Mucosa of descending colon (tissue), 3 donors: ENCODE measurements around the gene SNX32. TPM values are rescaled to one million over a fixed set of nuclear protein-coding genes. Genes with fewer than 3 reads are reported as not detected.
"Not testable (repeated sequence)": the region's sequence is repeated elsewhere in the genome, so short reads cannot be mapped to it uniquely, and the experiment has no call there.

ENCODE experiments used
- ATAC-seq: fragments of 200-7000 bp; cut with Tn5 transposase; one replicate; pipeline ENCODE4 v1.9.1; 2020; ENCODE audit warnings: mild to moderate bottlenecking, moderate library complexity
- DNase-seq, 3 donors: peaks; one replicate each; pipeline ENCODE4 v3.0.0-alpha.2; 2020
- H3K36me3 ChIP-seq: fragments of 200-600 bp; one replicate; pipeline ENCODE4 v1.8.0; 2021; ENCODE audit warnings: low read depth, mild to moderate bottlenecking
- H3K4me1 ChIP-seq: fragments of 200-600 bp; one replicate; pipeline ENCODE4 v1.8.0; 2021; ENCODE audit warnings: low read depth, mild to moderate bottlenecking
- H3K4me3 ChIP-seq: fragments of 200-600 bp; one replicate; pipeline ENCODE4 v1.8.0; 2021; ENCODE audit warnings: mild to moderate bottlenecking
- H3K9me3 ChIP-seq: fragments of 200-600 bp; one replicate; pipeline ENCODE4 v1.8.0; 2021; ENCODE audit warnings: mild to moderate bottlenecking
- intact Hi-C, 2 donors: fragments of 100-400 bp; cut with DNase I in 1 of 2; cut with micrococcal nuclease in 1 of 2; formaldehyde crosslinking; loops; one replicate each; pipeline versions ENCODE4 v1.11.0 to v1.11.1; 2022; cut with DNase I, micrococcal nuclease
- total RNA-seq, 3 donors: library from RNA; stranded (reverse); fragmentation: NEBNext Ultra II Directional in 2 of 3; extraction: Animal tissue kit (Norgen Biotek cat#: 25700) in 2 of 3; gene quantifications; one replicate each; pipeline versions ENCODE4 v1.2.1 to v1.2.4, GENCODE V29; 2021 to 2023
- TF ChIP-seq, protein P1 (sequence below): fragments of 200-600 bp; IDR thresholded peaks from one replicate; pipeline ENCODE4 v1.8.0; 2022; ENCODE audit warnings: antibody characterized with exemption, mild to moderate bottlenecking
- donor health status: DM: no; HTN: no; CAD: no; lungs with moderate emphysema.
- donor health status: DM: no; HTN: no; CAD: no.
- donor health status: DM: no; HTN: yes; CAD: no.

The SNX32 gene
- total RNA-seq, 3 donors from 2014 or later: 1.1 to 9.4 (median 1.4) TPM

GRCh38 chr11:65847746-65848145 lies 14.0 kb downstream of the SNX32 start:
- Histone ChIP-seq H3K4me3 (no peak overlapping the region), H3K4me1 (peaks cover 16% of the 10 kb centered on the region), H3K9me3 (no peaks in the 10 kb centered on the region), H3K36me3 (no peaks in the 10 kb centered on the region)
- TF ChIP-seq, protein P1, sequence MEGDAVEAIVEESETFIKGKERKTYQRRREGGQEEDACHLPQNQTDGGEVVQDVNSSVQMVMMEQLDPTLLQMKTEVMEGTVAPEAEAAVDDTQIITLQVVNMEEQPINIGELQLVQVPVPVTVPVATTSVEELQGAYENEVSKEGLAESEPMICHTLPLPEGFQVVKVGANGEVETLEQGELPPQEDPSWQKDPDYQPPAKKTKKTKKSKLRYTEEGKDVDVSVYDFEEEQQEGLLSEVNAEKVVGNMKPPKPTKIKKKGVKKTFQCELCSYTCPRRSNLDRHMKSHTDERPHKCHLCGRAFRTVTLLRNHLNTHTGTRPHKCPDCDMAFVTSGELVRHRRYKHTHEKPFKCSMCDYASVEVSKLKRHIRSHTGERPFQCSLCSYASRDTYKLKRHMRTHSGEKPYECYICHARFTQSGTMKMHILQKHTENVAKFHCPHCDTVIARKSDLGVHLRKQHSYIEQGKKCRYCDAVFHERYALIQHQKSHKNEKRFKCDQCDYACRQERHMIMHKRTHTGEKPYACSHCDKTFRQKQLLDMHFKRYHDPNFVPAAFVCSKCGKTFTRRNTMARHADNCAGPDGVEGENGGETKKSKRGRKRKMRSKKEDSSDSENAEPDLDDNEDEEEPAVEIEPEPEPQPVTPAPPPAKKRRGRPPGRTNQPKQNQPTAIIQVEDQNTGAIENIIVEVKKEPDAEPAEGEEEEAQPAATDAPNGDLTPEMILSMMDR: no peak
- DNase-seq (no peak), ATAC-seq (no peak)
- intact Hi-C loops: no loop called here

- H3K4me3 ChIP-seq, intact Hi-C loops, H3K36me3 ChIP-seq, DNase-seq, ATAC-seq, H3K9me3 ChIP-seq: not testable (repeated sequence)
- peaks cover 26% of the 10 kb centered on the region for H3K4me1 ChIP-seq
Measured at GRCh38 chr11:65848693-65849092, 14.9 kb downstream of the SNX32 start.

DNA sequence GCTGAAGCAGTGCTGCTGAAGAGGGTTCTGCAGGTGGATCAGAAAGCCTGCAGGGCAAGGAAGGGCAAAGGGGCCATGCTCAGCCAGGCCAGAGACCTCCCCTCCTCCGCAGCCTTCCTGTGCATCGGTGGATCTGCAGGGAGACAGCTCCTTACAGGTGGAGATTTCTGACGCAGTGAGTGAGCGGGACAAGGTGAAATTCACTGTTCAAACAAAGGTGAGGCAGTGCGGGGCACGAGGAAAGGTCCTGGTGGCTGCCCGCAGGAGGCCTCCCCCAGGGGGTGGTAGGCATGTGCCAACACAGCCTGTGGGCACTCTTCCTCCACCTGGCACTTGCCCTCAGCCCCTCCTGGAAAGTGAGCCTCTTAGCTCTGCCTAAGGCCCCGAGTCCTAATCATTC lies 15.6 kb downstream of the SNX32 start:
- ATAC-seq (no peak), DNase-seq (no peak)
- TF ChIP-seq, protein P1: no peak

GRCh38 chr11:65849771-65850216 lies 16.0 kb downstream of the SNX32 start:
- DNase-seq (peak in 1 of 3 donors; percentile 56), ATAC-seq (no peak)
- TF ChIP-seq, protein P1: no peak
- Histone ChIP-seq H3K4me1 (peaks cover 24% of the 10 kb centered on the region), H3K9me3 (no peaks in the 10 kb centered on the region), H3K36me3 (no peaks in the 10 kb centered on the region), H3K4me3 (no peak overlapping the region)
- intact Hi-C loops: no loop called here

More for the DNA sequence above, 15.6 kb downstream of the SNX32 start:
- no peaks in the 10 kb centered on the region for H3K9me3 ChIP-seq
- intact Hi-C loops: no loop called here
- H3K4me1 ChIP-seq: peaks cover 24% of the 10 kb centered on the region
- H3K4me3 ChIP-seq: no peak overlapping the region
- no peaks in the 10 kb centered on the region for H3K36me3 ChIP-seq

GRCh38 chr11:65850217-65851082 lies 16.7 kb downstream of the SNX32 start:
- no peaks in the 10 kb centered on the region for H3K36me3 ChIP-seq
- ATAC-seq: no peak
- intact Hi-C loops: no loop called here

DNA sequence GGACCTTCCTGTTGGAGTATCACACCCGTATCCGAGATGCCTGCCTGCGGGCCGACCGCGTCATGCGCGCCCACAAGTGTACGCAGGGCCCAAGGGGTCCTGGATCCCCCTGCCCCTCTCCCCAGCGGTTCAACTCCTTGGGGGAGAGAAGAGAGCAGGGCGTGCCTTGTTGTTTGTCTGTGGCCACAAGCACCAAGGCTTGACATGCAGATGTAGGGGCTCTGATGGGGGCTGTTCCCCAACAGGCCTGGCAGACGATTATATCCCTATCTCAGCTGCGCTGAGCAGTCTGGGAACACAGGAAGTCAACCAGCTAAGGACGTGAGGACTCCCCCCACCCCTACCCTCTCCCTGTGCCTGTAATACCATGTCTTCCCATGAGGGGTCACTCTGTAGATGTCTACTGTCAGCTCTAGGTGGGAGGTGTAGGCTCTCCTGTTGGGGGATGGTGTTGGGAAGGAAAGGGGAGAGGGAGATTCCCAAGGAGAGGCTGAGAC lies 17.4 kb downstream of the SNX32 start:
- peaks cover 36% of the 10 kb centered on the region for H3K4me1 ChIP-seq
- intact Hi-C loops: no loop called here
- H3K9me3 ChIP-seq: no peaks in the 10 kb centered on the region
- DNase-seq (peak in 1 of 3 donors; percentile 43), ATAC-seq (peak; percentile 5)
- TF ChIP-seq, protein P1: no peak
- no peak overlapping the region for H3K4me3 ChIP-seq
- no peaks in the 10 kb centered on the region for H3K36me3 ChIP-seq

More at GRCh38 chr11:65850217-65851082, 16.7 kb downstream of the SNX32 start:
- Histone ChIP-seq H3K9me3 (no peaks in the 10 kb centered on the region), H3K4me3 (no peak overlapping the region), H3K4me1 (peaks cover 29% of the 10 kb centered on the region)
- TF ChIP-seq, protein P1: no peak
- peak in 1 of 3 donors; percentile 47 for DNase-seq
